ENCODE measurements around the gene TBX1. TPM values are rescaled to one million over a fixed set of nuclear protein-coding genes. Genes with fewer than 3 reads are reported as not detected.

Gene TBX1
- total and polyA plus RNA-seq, 2 of the 8 experiments (the other 6 are each of a cell fraction or from before 2014, with no cell fraction given): 0.28 TPM; not detected in 1

DNA sequence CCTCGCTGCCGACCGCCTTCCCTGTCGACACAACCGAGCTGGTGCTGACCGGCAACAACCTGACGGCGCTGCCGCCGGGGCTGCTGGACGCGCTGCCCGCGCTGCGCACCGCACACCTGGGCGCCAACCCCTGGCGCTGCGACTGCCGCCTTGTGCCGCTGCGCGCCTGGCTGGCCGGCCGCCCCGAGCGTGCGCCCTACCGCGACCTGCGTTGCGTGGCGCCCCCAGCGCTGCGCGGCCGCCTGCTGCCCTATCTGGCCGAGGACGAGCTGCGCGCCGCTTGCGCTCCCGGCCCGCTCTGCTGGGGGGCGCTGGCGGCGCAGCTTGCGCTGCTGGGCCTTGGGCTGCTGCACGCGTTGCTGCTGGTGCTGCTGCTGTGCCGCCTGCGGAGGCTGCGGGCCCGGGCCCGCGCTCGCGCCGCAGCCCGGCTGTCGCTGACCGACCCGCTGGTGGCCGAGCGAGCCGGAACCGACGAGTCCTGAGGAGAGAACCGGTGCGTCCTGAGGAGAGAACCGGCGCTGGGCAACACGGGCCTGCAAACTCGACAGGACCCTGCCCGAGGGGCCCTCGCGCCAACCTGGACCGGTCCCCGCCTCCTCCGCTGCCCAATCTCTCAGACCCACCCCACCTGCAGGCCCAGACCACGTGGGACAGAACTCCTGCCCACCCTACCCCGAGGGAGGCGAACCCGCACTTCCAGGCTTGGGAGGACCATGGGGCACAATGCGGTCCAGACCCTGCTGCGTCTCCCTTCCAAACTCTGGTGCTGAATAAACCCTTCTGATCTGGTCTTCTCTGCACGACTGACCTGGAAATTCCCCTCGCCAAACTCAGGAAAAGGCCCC is 36.4 kb upstream of the TBX1 start (continued):
- TF ChIP-seq, protein P1, sequence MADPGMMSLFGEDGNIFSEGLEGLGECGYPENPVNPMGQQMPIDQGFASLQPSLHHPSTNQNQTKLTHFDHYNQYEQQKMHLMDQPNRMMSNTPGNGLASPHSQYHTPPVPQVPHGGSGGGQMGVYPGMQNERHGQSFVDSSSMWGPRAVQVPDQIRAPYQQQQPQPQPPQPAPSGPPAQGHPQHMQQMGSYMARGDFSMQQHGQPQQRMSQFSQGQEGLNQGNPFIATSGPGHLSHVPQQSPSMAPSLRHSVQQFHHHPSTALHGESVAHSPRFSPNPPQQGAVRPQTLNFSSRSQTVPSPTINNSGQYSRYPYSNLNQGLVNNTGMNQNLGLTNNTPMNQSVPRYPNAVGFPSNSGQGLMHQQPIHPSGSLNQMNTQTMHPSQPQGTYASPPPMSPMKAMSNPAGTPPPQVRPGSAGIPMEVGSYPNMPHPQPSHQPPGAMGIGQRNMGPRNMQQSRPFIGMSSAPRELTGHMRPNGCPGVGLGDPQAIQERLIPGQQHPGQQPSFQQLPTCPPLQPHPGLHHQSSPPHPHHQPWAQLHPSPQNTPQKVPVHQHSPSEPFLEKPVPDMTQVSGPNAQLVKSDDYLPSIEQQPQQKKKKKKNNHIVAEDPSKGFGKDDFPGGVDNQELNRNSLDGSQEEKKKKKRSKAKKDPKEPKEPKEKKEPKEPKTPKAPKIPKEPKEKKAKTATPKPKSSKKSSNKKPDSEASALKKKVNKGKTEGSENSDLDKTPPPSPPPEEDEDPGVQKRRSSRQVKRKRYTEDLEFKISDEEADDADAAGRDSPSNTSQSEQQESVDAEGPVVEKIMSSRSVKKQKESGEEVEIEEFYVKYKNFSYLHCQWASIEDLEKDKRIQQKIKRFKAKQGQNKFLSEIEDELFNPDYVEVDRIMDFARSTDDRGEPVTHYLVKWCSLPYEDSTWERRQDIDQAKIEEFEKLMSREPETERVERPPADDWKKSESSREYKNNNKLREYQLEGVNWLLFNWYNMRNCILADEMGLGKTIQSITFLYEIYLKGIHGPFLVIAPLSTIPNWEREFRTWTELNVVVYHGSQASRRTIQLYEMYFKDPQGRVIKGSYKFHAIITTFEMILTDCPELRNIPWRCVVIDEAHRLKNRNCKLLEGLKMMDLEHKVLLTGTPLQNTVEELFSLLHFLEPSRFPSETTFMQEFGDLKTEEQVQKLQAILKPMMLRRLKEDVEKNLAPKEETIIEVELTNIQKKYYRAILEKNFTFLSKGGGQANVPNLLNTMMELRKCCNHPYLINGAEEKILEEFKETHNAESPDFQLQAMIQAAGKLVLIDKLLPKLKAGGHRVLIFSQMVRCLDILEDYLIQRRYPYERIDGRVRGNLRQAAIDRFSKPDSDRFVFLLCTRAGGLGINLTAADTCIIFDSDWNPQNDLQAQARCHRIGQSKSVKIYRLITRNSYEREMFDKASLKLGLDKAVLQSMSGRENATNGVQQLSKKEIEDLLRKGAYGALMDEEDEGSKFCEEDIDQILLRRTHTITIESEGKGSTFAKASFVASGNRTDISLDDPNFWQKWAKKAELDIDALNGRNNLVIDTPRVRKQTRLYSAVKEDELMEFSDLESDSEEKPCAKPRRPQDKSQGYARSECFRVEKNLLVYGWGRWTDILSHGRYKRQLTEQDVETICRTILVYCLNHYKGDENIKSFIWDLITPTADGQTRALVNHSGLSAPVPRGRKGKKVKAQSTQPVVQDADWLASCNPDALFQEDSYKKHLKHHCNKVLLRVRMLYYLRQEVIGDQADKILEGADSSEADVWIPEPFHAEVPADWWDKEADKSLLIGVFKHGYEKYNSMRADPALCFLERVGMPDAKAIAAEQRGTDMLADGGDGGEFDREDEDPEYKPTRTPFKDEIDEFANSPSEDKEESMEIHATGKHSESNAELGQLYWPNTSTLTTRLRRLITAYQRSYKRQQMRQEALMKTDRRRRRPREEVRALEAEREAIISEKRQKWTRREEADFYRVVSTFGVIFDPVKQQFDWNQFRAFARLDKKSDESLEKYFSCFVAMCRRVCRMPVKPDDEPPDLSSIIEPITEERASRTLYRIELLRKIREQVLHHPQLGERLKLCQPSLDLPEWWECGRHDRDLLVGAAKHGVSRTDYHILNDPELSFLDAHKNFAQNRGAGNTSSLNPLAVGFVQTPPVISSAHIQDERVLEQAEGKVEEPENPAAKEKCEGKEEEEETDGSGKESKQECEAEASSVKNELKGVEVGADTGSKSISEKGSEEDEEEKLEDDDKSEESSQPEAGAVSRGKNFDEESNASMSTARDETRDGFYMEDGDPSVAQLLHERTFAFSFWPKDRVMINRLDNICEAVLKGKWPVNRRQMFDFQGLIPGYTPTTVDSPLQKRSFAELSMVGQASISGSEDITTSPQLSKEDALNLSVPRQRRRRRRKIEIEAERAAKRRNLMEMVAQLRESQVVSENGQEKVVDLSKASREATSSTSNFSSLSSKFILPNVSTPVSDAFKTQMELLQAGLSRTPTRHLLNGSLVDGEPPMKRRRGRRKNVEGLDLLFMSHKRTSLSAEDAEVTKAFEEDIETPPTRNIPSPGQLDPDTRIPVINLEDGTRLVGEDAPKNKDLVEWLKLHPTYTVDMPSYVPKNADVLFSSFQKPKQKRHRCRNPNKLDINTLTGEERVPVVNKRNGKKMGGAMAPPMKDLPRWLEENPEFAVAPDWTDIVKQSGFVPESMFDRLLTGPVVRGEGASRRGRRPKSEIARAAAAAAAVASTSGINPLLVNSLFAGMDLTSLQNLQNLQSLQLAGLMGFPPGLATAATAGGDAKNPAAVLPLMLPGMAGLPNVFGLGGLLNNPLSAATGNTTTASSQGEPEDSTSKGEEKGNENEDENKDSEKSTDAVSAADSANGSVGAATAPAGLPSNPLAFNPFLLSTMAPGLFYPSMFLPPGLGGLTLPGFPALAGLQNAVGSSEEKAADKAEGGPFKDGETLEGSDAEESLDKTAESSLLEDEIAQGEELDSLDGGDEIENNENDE (IDR thresholded peaks at IDR 0.05; ENCODE audit: insufficient replicate concordance, low read length): no peak
- TF ChIP-seq SIN3A (conservative IDR thresholded peaks at IDR 0.05 in 1 of 2, IDR thresholded peaks at IDR 0.05 in 1 of 2; ENCODE audit: low read depth in 1 of 2, low read length in 2 of 2): no peak
- no peak for TF ChIP-seq SIX5 (IDR thresholded peaks at IDR 0.05; ENCODE audit: low read depth, low read length)
- no peak for TF ChIP-seq NRF1 (IDR thresholded peaks at IDR 0.05; ENCODE audit: low read depth, low read length)
- TF ChIP-seq SP1 (IDR thresholded peaks at IDR 0.05; ENCODE audit: low read depth, low read length): no peak
- TF ChIP-seq CHD1 (IDR thresholded peaks at IDR 0.05; ENCODE audit: low read depth, low read length): no peak
- no peak for TF ChIP-seq ATF2 (IDR thresholded peaks at IDR 0.05; ENCODE audit: low read length)
- no peak for TF ChIP-seq HDAC6 (IDR thresholded peaks at IDR 0.05; ENCODE audit: low read depth, low read length)
